ENCODE data around the gene HELQ.
A peak's percentile ranks its signal among the peaks of the same experiment; 100 is the strongest.

The HELQ gene

DNA sequence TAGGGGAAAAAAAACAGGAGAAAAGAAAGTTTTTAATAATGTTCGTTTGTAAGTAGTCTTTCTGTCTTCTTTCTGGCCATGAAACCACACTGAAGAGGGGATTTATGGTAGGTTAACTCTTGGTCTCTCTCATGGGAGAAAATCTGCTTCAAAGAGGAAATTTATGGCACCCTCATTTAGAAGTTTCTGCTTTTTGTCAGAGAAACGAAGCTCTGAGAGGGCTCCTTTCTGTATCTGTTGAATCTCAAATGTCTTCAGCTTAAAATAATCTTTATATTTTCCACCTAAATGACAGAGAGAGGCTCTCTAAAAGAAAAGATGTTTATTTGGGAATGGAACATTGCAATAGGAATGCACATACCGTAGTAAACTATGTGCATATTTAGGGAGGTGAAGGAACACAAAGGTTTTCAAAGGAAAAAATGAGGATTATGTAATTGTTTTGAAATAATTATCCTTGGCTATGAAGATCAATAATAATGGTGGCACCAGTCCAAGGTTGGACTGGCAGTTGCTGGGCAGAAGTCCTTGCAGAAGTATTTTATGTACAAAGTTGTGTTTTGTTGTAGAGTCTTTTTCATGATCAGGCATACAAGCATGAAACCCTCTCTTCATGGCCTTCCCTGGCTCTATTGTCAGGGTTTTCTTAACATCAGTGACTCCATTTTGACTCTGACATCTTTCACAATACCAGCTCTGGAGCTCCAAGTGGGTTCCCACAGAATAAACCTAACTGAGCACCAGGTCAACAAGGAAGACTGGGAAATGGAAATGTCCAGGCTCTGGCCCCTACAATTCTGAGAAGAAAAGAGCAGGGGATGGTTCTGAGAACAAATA lies 67.9 kb downstream of the HELQ start:
- Mint-ChIP-seq H3K4me3 (peak overlapping the region; percentile 27), H3K4me1 (peaks cover 60% of the 10 kb centered on the region), H3K27me3 (ENCODE audit: low read depth, poor library complexity) (peaks cover 10% of the 10 kb centered on the region), H3K36me3 (ENCODE audit: low read depth) (no peaks in the 10 kb centered on the region), H3K27ac (peak overlapping the region; percentile 55), H3K9me3 (peaks cover 12% of the 10 kb centered on the region)
- no peak for TF ChIP-seq CTCF (IDR thresholded peaks at IDR 0.05)
- no peak for DNase-seq

DNA sequence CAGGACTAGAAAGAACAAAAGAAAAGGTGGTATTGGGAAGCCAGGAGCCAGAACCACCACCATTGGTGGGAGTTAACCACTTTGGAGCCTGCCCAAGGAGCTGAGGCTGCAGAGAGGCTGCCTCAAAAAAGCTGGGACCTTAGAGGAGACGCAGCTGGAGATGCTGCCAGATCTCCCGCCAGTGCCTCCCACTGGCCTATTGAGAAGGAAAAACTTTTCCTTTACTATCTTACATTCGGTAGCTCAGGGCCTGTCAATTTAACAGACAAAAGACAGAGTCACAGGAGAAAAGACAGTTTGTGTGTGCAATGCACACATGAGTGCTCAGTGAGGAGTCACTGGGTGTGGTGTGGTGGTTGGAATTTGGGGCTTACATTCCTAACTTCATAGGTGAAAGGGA lies 68.6 kb downstream of the HELQ start:
- TF ChIP-seq CTCF (IDR thresholded peaks at IDR 0.05): no peak
- Mint-ChIP-seq H3K4me3 (peak overlapping the region; percentile 27), H3K9me3 (peaks cover 19% of the 10 kb centered on the region), H3K36me3 (ENCODE audit: low read depth) (no peaks in the 10 kb centered on the region), H3K27ac (peak overlapping the region; percentile 29), H3K4me1 (peaks cover 60% of the 10 kb centered on the region), H3K27me3 (ENCODE audit: low read depth, poor library complexity) (peaks cover 10% of the 10 kb centered on the region)
- no peak for DNase-seq

DNA sequence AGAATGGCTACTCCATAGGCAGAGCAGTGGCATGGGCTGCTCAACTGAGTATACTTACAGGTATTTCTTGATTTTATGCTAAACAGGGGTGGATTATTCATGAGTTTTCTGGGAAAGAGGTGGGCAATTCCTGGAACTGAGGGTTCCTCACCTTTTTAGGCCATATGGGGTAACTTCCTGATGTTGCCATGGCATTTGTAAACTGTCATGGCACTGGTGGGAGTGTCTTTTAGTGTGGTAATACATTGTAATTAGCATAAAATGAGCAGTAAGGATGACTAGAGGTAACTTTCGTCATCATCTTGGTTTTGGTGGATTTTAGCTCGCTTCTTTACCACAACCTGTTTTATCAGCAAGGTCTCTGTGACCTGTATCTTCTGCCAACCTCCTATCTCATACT lies 72.8 kb downstream of the HELQ start:
- Mint-ChIP-seq H3K4me3 (no peak overlapping the region), H3K27ac (no peak overlapping the region), H3K27me3 (ENCODE audit: low read depth, poor library complexity) (no peaks in the 10 kb centered on the region), H3K4me1 (peaks cover 23% of the 10 kb centered on the region), H3K9me3 (peaks cover 53% of the 10 kb centered on the region), H3K36me3 (ENCODE audit: low read depth) (peaks cover 4% of the 10 kb centered on the region)
- DNase-seq: no peak
- no peak for TF ChIP-seq CTCF (IDR thresholded peaks at IDR 0.05)

- no peak for TF ChIP-seq CTCF (IDR thresholded peaks at IDR 0.05)
- Mint-ChIP-seq H3K9me3 (peaks cover 64% of the 10 kb centered on the region), H3K4me1 (peaks cover 6% of the 10 kb centered on the region), H3K27me3 (ENCODE audit: low read depth, poor library complexity) (no peaks in the 10 kb centered on the region), H3K27ac (no peak overlapping the region), H3K4me3 (no peak overlapping the region), H3K36me3 (ENCODE audit: low read depth) (peaks cover 4% of the 10 kb centered on the region)
- no peak for DNase-seq
Measured at GRCh38 chr4:83381173-83381572, 74.5 kb downstream of the HELQ start.

- Mint-ChIP-seq H3K4me3 (no peak overlapping the region), H3K27ac (no peak overlapping the region), H3K4me1 (no peaks in the 10 kb centered on the region), H3K27me3 (ENCODE audit: low read depth, poor library complexity) (peaks cover 9% of the 10 kb centered on the region), H3K9me3 (peaks cover 63% of the 10 kb centered on the region), H3K36me3 (ENCODE audit: low read depth) (peaks cover 4% of the 10 kb centered on the region)
- DNase-seq: no peak
- no peak for TF ChIP-seq CTCF (IDR thresholded peaks at IDR 0.05)
Measured at GRCh38 chr4:83378419-83378818, 77.2 kb downstream of the HELQ start.

DNA sequence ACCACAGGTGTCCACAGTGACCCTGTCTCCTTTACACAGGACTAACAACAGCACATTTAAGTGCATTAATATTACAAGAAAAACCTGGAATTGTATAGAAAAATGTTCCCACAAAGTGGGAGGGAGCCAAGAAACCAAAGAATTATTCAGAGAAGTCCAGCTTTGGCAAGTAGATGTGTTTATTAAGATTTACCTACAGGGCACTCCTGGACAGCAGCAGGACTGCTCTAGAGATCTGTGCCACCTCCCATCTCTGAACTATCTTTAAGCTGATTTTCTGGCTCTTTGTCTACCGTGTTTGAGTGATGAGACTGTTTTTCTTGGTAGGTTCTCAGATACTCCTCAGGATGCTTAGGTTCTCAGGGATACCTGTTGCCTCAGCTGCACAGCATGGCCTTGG lies 82.7 kb downstream of the HELQ start:
- Mint-ChIP-seq H3K36me3 (ENCODE audit: low read depth) (no peaks in the 10 kb centered on the region), H3K27me3 (ENCODE audit: low read depth, poor library complexity) (peaks cover 9% of the 10 kb centered on the region), H3K4me1 (no peaks in the 10 kb centered on the region), H3K4me3 (no peak overlapping the region), H3K27ac (no peak overlapping the region), H3K9me3 (peaks cover 21% of the 10 kb centered on the region)
- no peak for TF ChIP-seq CTCF (IDR thresholded peaks at IDR 0.05)
- no peak for DNase-seq
